Liver (tissue), 3 donors: ENCODE measurements around the gene SH3PXD2A.
A peak's percentile ranks its signal among the peaks of the same experiment; 100 is the strongest.

Source experiments
- CTCF ChIP-seq: fragments of 150-350 bp; IDR thresholded peaks from 2 replicates; pipeline ENCODE4 v1.5.1; 2017; ENCODE audit warnings: improper control_type of control experiment, low read depth, low read length; ENCODE audit not compliant: missing input control
- EGR1 ChIP-seq, 2 donors: IDR thresholded peaks; 2 replicates each; pipeline ENCODE4 v1.6.1; 2016 to 2018; ENCODE audit warnings: antibody characterized with exemption in 2 of 2, low read depth in 2 of 2
- HNF4G ChIP-seq: IDR thresholded peaks from 2 replicates; pipeline ENCODE4 v1.6.1; 2016; ENCODE audit warnings: antibody characterized with exemption
- REST ChIP-seq: IDR thresholded peaks from 2 replicates; pipeline ENCODE4 v1.6.1; 2016; ENCODE audit warnings: antibody characterized with exemption, mild to moderate bottlenecking
- RXRA ChIP-seq, 2 donors: IDR thresholded peaks; 2 replicates each; pipeline ENCODE4 v1.6.1; 2017 to 2018; ENCODE audit warnings: antibody characterized with exemption in 2 of 2, mild to moderate bottlenecking in 1 of 2
- TAF1 ChIP-seq: conservative IDR thresholded peaks from 2 replicates; pipeline ENCODE4 v1.6.1; 2016; ENCODE audit warnings: antibody characterized with exemption, mild to moderate bottlenecking
- YY1 ChIP-seq: IDR thresholded peaks from 2 replicates; pipeline ENCODE4 v1.6.1; 2016; ENCODE audit warnings: antibody characterized with exemption, mild to moderate bottlenecking
- donor health status: healthy.
- donor health status: healthy.

GRCh38 chr10:103578782-103579382 lies 276.5 kb downstream of the SH3PXD2A start:
- TF ChIP-seq YY1 (no peak), RXRA (IDR thresholded peaks at IDR 0.05) (peak in 1 of 2 donors; percentile 56), REST (no peak), HNF4G (no peak), CTCF (no peak), EGR1 (IDR thresholded peaks at IDR 0.05; ENCODE audit: low read depth in 2 of 2) (no peak), TAF1 (no peak)
